DOHH2 (cell line): ENCODE measurements around the gene LGALS14.
"Not testable (repeated sequence)": the region's sequence is repeated elsewhere in the genome, so short reads cannot be mapped to it uniquely, and the experiment has no call there.

Source experiments
- H3F3A ChIP-seq: fragments of 200-600 bp; sonication (generic), shearing (Covaris generic); 2 replicates; pipeline ENCODE4 v1.6.0; 2016; ENCODE audit warnings: antibody characterized with exemption, mild to moderate bottlenecking; ENCODE audit not compliant: control insufficient read depth, insufficient read depth
- H3K27ac ChIP-seq: fragments of 200-600 bp; sonication (generic); 2 replicates; pipeline ENCODE4 v1.5.1; 2014; ENCODE audit warnings: low read depth, mild to moderate bottlenecking, low read length, moderate library complexity
- H3K27me3 ChIP-seq: fragments of 200-600 bp; sonication (generic); 2 replicates; pipeline ENCODE4 v1.6.1; 2014; ENCODE audit warnings: mild to moderate bottlenecking, low read length, mixed read lengths; ENCODE audit not compliant: control insufficient read depth
- H3K36me3 ChIP-seq: fragments of 200-600 bp; sonication (generic); 2 replicates; pipeline ENCODE4 v1.6.1; 2014; ENCODE audit warnings: mild to moderate bottlenecking, low read length, moderate library complexity, mixed read lengths; ENCODE audit not compliant: control insufficient read depth
- H3K4me1 ChIP-seq: fragments of 200-600 bp; sonication (generic); 2 replicates; pipeline ENCODE4 v1.6.1; 2014; ENCODE audit warnings: mild to moderate bottlenecking, low read length, mixed read lengths; ENCODE audit not compliant: control insufficient read depth
- H3K4me2 ChIP-seq: fragments of 200-600 bp; sonication (generic); 2 replicates; pipeline ENCODE4 v1.6.0; 2014; ENCODE audit warnings: mild to moderate bottlenecking, low read length, moderate library complexity
- H3K4me3 ChIP-seq: fragments of 200-600 bp; sonication (generic); 2 replicates; pipeline ENCODE4 v1.5.1; 2014; ENCODE audit warnings: mild to moderate bottlenecking, low read length, mixed read lengths
- H3K79me2 ChIP-seq: fragments of 200-600 bp; sonication (generic); 2 replicates; pipeline ENCODE4 v1.6.1; 2014; ENCODE audit warnings: mild to moderate bottlenecking, low read length, mixed read lengths; ENCODE audit not compliant: control insufficient read depth
- H3K9me2 ChIP-seq: fragments of 200-600 bp; sonication (generic); replicated peaks from 2 replicates; pipeline ENCODE4 v1.6.1; 2014; ENCODE audit warnings: mild to moderate bottlenecking, low read length, mixed read lengths; ENCODE audit not compliant: control insufficient read depth
- H3K9me3 ChIP-seq: fragments of 200-600 bp; sonication (generic); 2 replicates; pipeline ENCODE4 v1.6.1; 2014; ENCODE audit warnings: antibody characterized with exemption, low read length, mixed read lengths; ENCODE audit not compliant: control insufficient read depth, insufficient read depth
- H4K20me1 ChIP-seq: fragments of 200-600 bp; sonication (generic); 2 replicates; pipeline ENCODE4 v1.6.0; 2014; ENCODE audit warnings: low read depth, mild to moderate bottlenecking, antibody characterized with exemption, low read length, moderate library complexity; ENCODE audit not compliant: control insufficient read depth, insufficient read depth
- CTCF ChIP-seq: fragments of 200-600 bp; sonication (generic); IDR thresholded peaks from one replicate; pipeline ENCODE4 v1.5.1; 2014; ENCODE audit warnings: antibody characterized with exemption, mild to moderate bottlenecking, low read depth, low read length; ENCODE audit not compliant: poor library complexity, severe bottlenecking
- EZH2phosphoT487 ChIP-seq: fragments of 200-600 bp; sonication (generic); IDR thresholded peaks from 2 replicates; pipeline ENCODE4 v1.6.1; 2017; ENCODE audit warnings: borderline replicate concordance, mild to moderate bottlenecking, antibody characterized with exemption, low read length, moderate library complexity, mixed read lengths

LGALS14 gene

GRCh38 chr19:39709026-39709872, 5.0 kb downstream of the LGALS14 start:
- no peaks in the 10 kb centered on the region for H3K36me3 ChIP-seq
- H3K4me2 ChIP-seq, result no peak overlapping the region
- no peaks in the 10 kb centered on the region for H4K20me1 ChIP-seq
- H3K27me3 ChIP-seq, result no peaks in the 10 kb centered on the region; the same call in 1 of the 2 replicates
- no peaks in the 10 kb centered on the region for H3K4me1 ChIP-seq
- no peak overlapping the region for H3K4me3 ChIP-seq
- TF ChIP-seq CTCF (no peak), EZH2phosphoT487 (no peak)
- no peaks in the 10 kb centered on the region for H3F3A ChIP-seq
- no peaks in the 10 kb centered on the region for H3K9me3 ChIP-seq
- no peaks in the 10 kb centered on the region for H3K79me2 ChIP-seq
- no peak overlapping the region for H3K27ac ChIP-seq
- no peaks in the 10 kb centered on the region for H3K9me2 ChIP-seq

GRCh38 chr19:39710333-39710890, 6.1 kb downstream of the LGALS14 start:
- H3K27ac ChIP-seq, result no peak overlapping the region
- H3K36me3 ChIP-seq, result no peaks in the 10 kb centered on the region
- no peaks in the 10 kb centered on the region for H3K79me2 ChIP-seq
- no peak overlapping the region for H3K4me3 ChIP-seq
- no peaks in the 10 kb centered on the region for H3K4me1 ChIP-seq
- no peaks in the 10 kb centered on the region for H3K27me3 ChIP-seq
- H3K9me2 ChIP-seq, result no peaks in the 10 kb centered on the region
- no peaks in the 10 kb centered on the region for H3K9me3 ChIP-seq
- no peaks in the 10 kb centered on the region for H4K20me1 ChIP-seq
- no peak overlapping the region for H3K4me2 ChIP-seq
- no peaks in the 10 kb centered on the region for H3F3A ChIP-seq
- TF ChIP-seq EZH2phosphoT487, result no peak
- no peak for TF ChIP-seq CTCF

DNA sequence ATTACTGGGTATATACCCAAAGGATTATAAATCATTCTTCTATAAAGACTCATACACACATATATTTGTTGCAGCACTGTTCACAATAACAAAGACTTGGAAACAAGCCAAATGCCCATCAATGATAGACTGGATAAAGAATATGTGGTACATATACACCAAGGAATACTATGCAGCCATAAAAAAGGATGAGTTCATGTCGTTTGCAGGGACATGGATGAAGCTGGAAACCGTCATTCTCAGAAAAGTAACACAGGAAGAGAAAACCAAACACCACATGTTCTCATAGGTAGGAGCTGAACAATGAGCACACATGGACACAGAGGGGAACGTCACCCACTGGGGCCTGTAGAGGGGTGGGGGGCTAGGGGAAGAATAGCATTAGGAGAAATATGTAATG, 15.9 kb downstream of the LGALS14 start:
- H3K9me2 ChIP-seq, H3K4me3 ChIP-seq, H3K4me2 ChIP-seq, H4K20me1 ChIP-seq, H3F3A ChIP-seq, H3K27me3 ChIP-seq, H3K27ac ChIP-seq, H3K79me2 ChIP-seq, H3K9me3 ChIP-seq, H3K36me3 ChIP-seq, H3K4me1 ChIP-seq: not testable (repeated sequence)

- no peaks in the 10 kb centered on the region for H3K9me3 ChIP-seq
- H3K4me3 ChIP-seq, result no peak overlapping the region
- no peaks in the 10 kb centered on the region for H4K20me1 ChIP-seq
- no peak overlapping the region for H3K27ac ChIP-seq
- no peaks in the 10 kb centered on the region for H3K79me2 ChIP-seq
- H3F3A ChIP-seq, result no peaks in the 10 kb centered on the region
- H3K36me3 ChIP-seq, result no peaks in the 10 kb centered on the region
- H3K4me1 ChIP-seq, result no peaks in the 10 kb centered on the region
- no peaks in the 10 kb centered on the region for H3K27me3 ChIP-seq
- TF ChIP-seq CTCF, result no peak
- H3K4me2 ChIP-seq, result no peak overlapping the region
- no peaks in the 10 kb centered on the region for H3K9me2 ChIP-seq
Measured at GRCh38 chr19:39725995-39726394, 21.7 kb downstream of the LGALS14 start.
